Stomach (tissue), 9 donors: Measurements from ENCODE around the gene CNTN6. TPM values are rescaled to one million over a fixed set of nuclear protein-coding genes. Genes with fewer than 3 reads are reported as not detected.

Experiments used
- DNase-seq, 2 donors: peaks; one replicate each; pipeline versions ENCODE4 v3.0.0 to v3.0.0-alpha.2; 2013 to 2019
- H3K27ac ChIP-seq, 5 donors: fragments of 200-600 bp in 4 of 5; sonication (generic) in 4 of 5; one replicate each; pipeline ENCODE4 v1.5.1; 2013 to 2019; ENCODE audit warnings: mild to moderate bottlenecking in 1 of 5, moderate library complexity in 1 of 5
- H3K27me3 ChIP-seq, 3 donors: fragments of 200-600 bp; sonication (generic); one replicate each; pipeline ENCODE4 v1.5.1; 2017 to 2019; ENCODE audit warnings: mixed run types in 1 of 3
- H3K36me3 ChIP-seq, 4 donors: fragments of 200-600 bp; sonication (generic); 1 replicate in 3 of 4; 2 replicates in 1 of 4; pipeline ENCODE4 v1.5.1; 2016 to 2019
- H3K4me1 ChIP-seq, 4 donors: fragments of 200-600 bp; sonication (generic); one replicate each; pipeline ENCODE4 v1.5.1; 2016 to 2019
- H3K4me3 ChIP-seq, 4 donors: fragments of 200-600 bp; sonication (generic) in 3 of 4; one replicate each; pipeline ENCODE4 v1.5.1; 2016 to 2019; ENCODE audit warnings: mild to moderate bottlenecking in 1 of 4
- H3K9me3 ChIP-seq, 4 donors: fragments of 200-600 bp; sonication (generic); one replicate each; pipeline ENCODE4 v1.5.1; 2016 to 2019
- CTCF ChIP-seq, 7 experiments: fragments of 450-650 bp in 4 of 7; fragments of 200-600 bp in 3 of 7; sonication (generic) in 3 of 7; IDR thresholded peaks; one replicate each; pipeline ENCODE4 v1.5.1; 2016 to 2019; ENCODE audit warnings: antibody characterized with exemption in 7 of 7, control low read depth in 2 of 7, mild to moderate bottlenecking in 1 of 7
- EP300 ChIP-seq: sonication (generic); formaldehyde crosslinking; IDR thresholded peaks from one replicate; pipeline ENCODE4 v1.6.1; 2017; ENCODE audit warnings: antibody characterized with exemption
- POLR2A ChIP-seq, 4 donors: fragments of 450-650 bp; IDR thresholded peaks; one replicate each; pipeline ENCODE4 v1.6.1; 2016; ENCODE audit warnings: antibody characterized with exemption in 4 of 4, control low read depth in 2 of 4, mild to moderate bottlenecking in 1 of 4, moderate library complexity in 1 of 4
- POLR2AphosphoS5 ChIP-seq, 3 donors: sonication (generic); formaldehyde crosslinking; IDR thresholded peaks; one replicate each; pipeline ENCODE4 v1.6.1; 2016; ENCODE audit warnings: antibody characterized with exemption in 3 of 3
- WGBS, 5 donors: extraction: QIAGEN DNeasy Blood & Tissue Kit in 3 of 5; methylation state at CpG; one replicate each; pipeline versions ENCODE4 v1.1.5 to v1.1.7; 2013 to 2018; 5-methylcytosine and 5-hydroxymethylcytosine counted together
- intact Hi-C: fragments of 100-400 bp; cut with DNase I; formaldehyde crosslinking; loops from one replicate; pipeline ENCODE4 v1.15.1; 2023; ENCODE audit warnings: low total_unique reads
- polyA plus RNA-seq, 3 donors: library from polyadenylated mRNA; stranded (reverse); fragments of 200-250 nt; gene quantifications; one replicate each; pipeline ENCODE4 v1.2.3, GENCODE V29; 2013
- total RNA-seq, 5 donors: library from RNA; depleted of rRNA; stranded (reverse); fragments of >200 nt; gene quantifications; one replicate each; pipeline versions ENCODE4 v1.1.0 to v1.2.3, GENCODE V29; 2014 to 2016
- donor health status: healthy with polysubstance abuse.
- donor health status: Bipolar disorder and iron deficiency.
- donor health status: healthy.

Gene CNTN6
- total and polyA plus RNA-seq, 8 donors = 2.2 TPM; not detected in 7

- WGBS, 5 donors = 86 to 95% (median 92%) methylated on average over 16 to 19 of the region's 19 CpGs
- no peaks in the 10 kb centered on the region for H3K36me3 ChIP-seq
- no peak overlapping the region for H3K4me3 ChIP-seq
- peaks cover 0 to 8% (median 3%) of the 10 kb centered on the region in 4 donors for H3K9me3 ChIP-seq
- H3K27me3 ChIP-seq = no peaks in the 10 kb centered on the region
- H3K27ac ChIP-seq = no peak overlapping the region
- intact Hi-C loops = no loop called here
- no peaks in the 10 kb centered on the region for H3K4me1 ChIP-seq
- no peak for DNase-seq
- TF ChIP-seq EP300 (no peak), POLR2A (IDR thresholded peaks at IDR 0.05) (no peak), CTCF (IDR thresholded peaks at IDR 0.05) (no peak)
Observed at GRCh38 chr3:1394188-1394587, 301.4 kb downstream of the CNTN6 start.

GRCh38 chr3:1400571-1400970, 307.7 kb downstream of the CNTN6 start:
- Histone ChIP-seq H3K9me3 (no peaks in the 10 kb centered on the region), H3K27me3 (no peaks in the 10 kb centered on the region), H3K4me1 (peaks cover 0 to 3% (median 0%) of the 10 kb centered on the region in 4 donors), H3K27ac (no peak overlapping the region), H3K36me3 (no peaks in the 10 kb centered on the region), H3K4me3 (no peak overlapping the region)
- WGBS, 5 donors = 41 to 59% (median 47%) methylated on average over 3 of the region's 3 CpGs
- intact Hi-C loops = no loop called here
- TF ChIP-seq EP300 = no peak
- DNase-seq = no peak

- TF ChIP-seq POLR2AphosphoS5 (IDR thresholded peaks at IDR 0.05) (no peak), EP300 (no peak), CTCF (IDR thresholded peaks at IDR 0.05) (no peak), POLR2A (IDR thresholded peaks at IDR 0.05) (no peak)
- Histone ChIP-seq H3K27me3 (no peaks in the 10 kb centered on the region), H3K4me1 (peaks cover 0 to 3% (median 0%) of the 10 kb centered on the region in 4 donors), H3K36me3 (no peaks in the 10 kb centered on the region), H3K9me3 (no peaks in the 10 kb centered on the region), H3K4me3 (no peak overlapping the region), H3K27ac (no peak overlapping the region)
- DNase-seq = peak; percentile 46 to 82
- WGBS, 5 donors = 21 to 54% (median 43%) methylated on average over 2 of the region's 2 CpGs
- intact Hi-C loops = no loop called here
Observed at GRCh38 chr3:1404270-1404962, 311.6 kb downstream of the CNTN6 start.

- H3K4me1 ChIP-seq = peaks cover 0 to 3% (median 0%) of the 10 kb centered on the region in 4 donors
- no peaks in the 10 kb centered on the region for H3K36me3 ChIP-seq
- TF ChIP-seq POLR2AphosphoS5 (IDR thresholded peaks at IDR 0.05) (no peak), POLR2A (IDR thresholded peaks at IDR 0.05) (no peak), EP300 (no peak), CTCF (IDR thresholded peaks at IDR 0.05) (no peak)
- no peaks in the 10 kb centered on the region for H3K9me3 ChIP-seq
- intact Hi-C loops = no loop called here
- H3K27ac ChIP-seq = no peak overlapping the region
- no peak for DNase-seq
- H3K4me3 ChIP-seq = no peak overlapping the region
- no peaks in the 10 kb centered on the region for H3K27me3 ChIP-seq
Observed at GRCh38 chr3:1406250-1406649, 313.4 kb downstream of the CNTN6 start.

GRCh38 chr3:1421577-1421976, 328.8 kb downstream of the CNTN6 start:
- TF ChIP-seq CTCF (IDR thresholded peaks at IDR 0.05) (no peak), POLR2A (IDR thresholded peaks at IDR 0.05) (no peak), POLR2AphosphoS5 (IDR thresholded peaks at IDR 0.05) (no peak), EP300 (no peak)
- Histone ChIP-seq H3K27me3 (no peaks in the 10 kb centered on the region), H3K9me3 (no peaks in the 10 kb centered on the region), H3K27ac (no peak overlapping the region), H3K4me3 (no peak overlapping the region), H3K4me1 (no peaks in the 10 kb centered on the region), H3K36me3 (no peaks in the 10 kb centered on the region)
- no peak for DNase-seq
- intact Hi-C loops = no loop called here
- 69 to 84% (median 77%) methylated on average over 3 of the region's 3 CpGs for WGBS, 5 donors
